Natural killer cell (primary cell): Measurements from ENCODE around the gene TLE3. TPM values are rescaled to one million over a fixed set of nuclear protein-coding genes. Genes with fewer than 3 reads are reported as not detected.

Experiments
- ATAC-seq, 3 donors: fragments of 150-1000 bp in 2 of 3; fragments of 200-7000 bp in 1 of 3; cut with Tn5 transposase; 1 replicate in 1 of 3; 2 replicates in 2 of 3; pipeline ENCODE4 v1.10.0; 2021; ENCODE audit warnings: mild to moderate bottlenecking in 2 of 3, moderate library complexity in 2 of 3
- DNase-seq, 2 donors: peaks; one replicate each; pipeline versions ENCODE4 v3.0.0 to v3.0.0-alpha.2; 2013 to 2021; ENCODE audit warnings: mixed read lengths in 1 of 2
- H3K27ac ChIP-seq: one replicate; pipeline ENCODE4 v1.5.1; 2013; ENCODE audit warnings: mild to moderate bottlenecking, low read length
- H3K27me3 ChIP-seq: one replicate; pipeline ENCODE4 v1.6.1; 2013; ENCODE audit warnings: low read length; ENCODE audit not compliant: control insufficient read depth, insufficient read depth
- H3K36me3 ChIP-seq: one replicate; pipeline ENCODE4 v1.6.1; 2013; ENCODE audit warnings: low read length; ENCODE audit not compliant: control insufficient read depth, insufficient read depth
- H3K4me1 ChIP-seq: one replicate; pipeline ENCODE4 v1.6.1; 2013; ENCODE audit warnings: low read length; ENCODE audit not compliant: control insufficient read depth, insufficient read depth
- H3K4me3 ChIP-seq: one replicate; pipeline ENCODE4 v1.5.1; 2013; ENCODE audit warnings: low read length
- H3K9me3 ChIP-seq: one replicate; pipeline ENCODE4 v1.6.1; 2013; ENCODE audit warnings: low read length; ENCODE audit not compliant: control insufficient read depth, insufficient read depth
- H3K27ac Mint-ChIP-seq, 2 donors: one replicate each; pipeline ENCODE4 v1.8.0; 2022; ENCODE audit warnings: mild to moderate bottlenecking in 2 of 2, mixed read lengths in 2 of 2, moderate library complexity in 1 of 2
- H3K27me3 Mint-ChIP-seq, 2 donors: one replicate each; pipeline ENCODE4 v1.8.0; 2022; ENCODE audit warnings: low read depth in 2 of 2, mixed read lengths in 2 of 2
- H3K36me3 Mint-ChIP-seq: one replicate; pipeline ENCODE4 v1.8.0; 2022; ENCODE audit warnings: mixed read lengths
- H3K4me1 Mint-ChIP-seq, 2 donors: one replicate each; pipeline ENCODE4 v1.8.0; 2022; ENCODE audit warnings: mixed read lengths in 2 of 2
- H3K4me3 Mint-ChIP-seq: one replicate; pipeline ENCODE4 v1.8.0; 2022; ENCODE audit warnings: mild to moderate bottlenecking, moderate library complexity, mixed read lengths
- H3K9me3 Mint-ChIP-seq, 2 donors: one replicate each; pipeline ENCODE4 v1.8.0; 2022; ENCODE audit warnings: mixed read lengths in 2 of 2
- WGBS: methylation state at CpG from one replicate; pipeline ENCODE4 v1.1.7; 2013; ENCODE audit warnings: missing lambda C conversion rate; ENCODE audit not compliant: insufficient coverage; 5-methylcytosine and 5-hydroxymethylcytosine counted together
- intact Hi-C: fragments of 100-400 bp; cut with micrococcal nuclease; formaldehyde crosslinking; loops from one replicate; pipeline ENCODE4 v1.14.2; 2022
- total RNA-seq, 4 donors: library from RNA; stranded (reverse); fragments of 120-200 nt in 1 of 4; gene quantifications; one replicate each; pipeline versions ENCODE4 v1.2.3 to v1.2.4, GENCODE V29; 2013 to 2022
- TF ChIP-seq, protein P1 (sequence below): fragments of 200-600 bp; IDR thresholded peaks from one replicate; pipeline ENCODE4 v1.8.0; 2022; ENCODE audit warnings: antibody characterized with exemption

Gene TLE3
- total RNA-seq, 3 donors from 2014 or later (not counting 1 experiment from before 2014, with no cell fraction given), result 32.1 to 94.9 (median 36.7) TPM

DNA sequence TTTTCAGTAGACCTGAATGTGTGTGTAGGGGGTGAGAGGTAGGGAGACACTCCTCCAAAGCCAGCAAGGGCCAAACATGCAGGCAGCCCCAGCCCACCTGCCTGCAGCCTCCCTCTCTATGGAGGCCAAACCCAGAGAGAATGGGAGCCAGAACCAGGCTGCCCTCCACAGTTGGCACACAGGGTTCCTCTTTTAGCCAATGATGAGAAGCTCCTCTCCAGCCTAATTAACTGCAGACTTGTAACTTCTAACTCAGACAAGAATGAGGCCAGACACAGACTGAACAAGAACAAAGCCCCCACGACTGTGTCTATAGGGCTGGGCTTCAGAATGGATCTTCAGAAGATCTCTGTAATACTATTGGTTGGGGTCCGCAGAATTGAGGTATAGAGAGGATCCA lies 12.3 kb upstream of the TLE3 start:
- 96% methylated on average over 2 of the region's 2 CpGs for WGBS
- H3K36me3 ChIP-seq, result no peaks in the 10 kb centered on the region
- H3K27ac ChIP-seq, result no peak overlapping the region
- no peaks in the 10 kb centered on the region for H3K9me3 Mint-ChIP-seq
- DNase-seq (no peak), ATAC-seq (no peak)
- intact Hi-C loops, result no loop called here
- no peak overlapping the region for H3K4me3 Mint-ChIP-seq
- H3K27me3 Mint-ChIP-seq, result peaks cover 43 to 68% of the 10 kb centered on the region in 2 donors
- TF ChIP-seq, protein P1, sequence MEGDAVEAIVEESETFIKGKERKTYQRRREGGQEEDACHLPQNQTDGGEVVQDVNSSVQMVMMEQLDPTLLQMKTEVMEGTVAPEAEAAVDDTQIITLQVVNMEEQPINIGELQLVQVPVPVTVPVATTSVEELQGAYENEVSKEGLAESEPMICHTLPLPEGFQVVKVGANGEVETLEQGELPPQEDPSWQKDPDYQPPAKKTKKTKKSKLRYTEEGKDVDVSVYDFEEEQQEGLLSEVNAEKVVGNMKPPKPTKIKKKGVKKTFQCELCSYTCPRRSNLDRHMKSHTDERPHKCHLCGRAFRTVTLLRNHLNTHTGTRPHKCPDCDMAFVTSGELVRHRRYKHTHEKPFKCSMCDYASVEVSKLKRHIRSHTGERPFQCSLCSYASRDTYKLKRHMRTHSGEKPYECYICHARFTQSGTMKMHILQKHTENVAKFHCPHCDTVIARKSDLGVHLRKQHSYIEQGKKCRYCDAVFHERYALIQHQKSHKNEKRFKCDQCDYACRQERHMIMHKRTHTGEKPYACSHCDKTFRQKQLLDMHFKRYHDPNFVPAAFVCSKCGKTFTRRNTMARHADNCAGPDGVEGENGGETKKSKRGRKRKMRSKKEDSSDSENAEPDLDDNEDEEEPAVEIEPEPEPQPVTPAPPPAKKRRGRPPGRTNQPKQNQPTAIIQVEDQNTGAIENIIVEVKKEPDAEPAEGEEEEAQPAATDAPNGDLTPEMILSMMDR, result no peak
- no peak overlapping the region for H3K4me3 ChIP-seq
- H3K9me3 ChIP-seq, result no peaks in the 10 kb centered on the region
- no peak overlapping the region for H3K27ac Mint-ChIP-seq
- H3K4me1 Mint-ChIP-seq, result peaks cover 0 to 8% of the 10 kb centered on the region in 2 donors
- no peaks in the 10 kb centered on the region for H3K36me3 Mint-ChIP-seq
- peaks cover 3% of the 10 kb centered on the region for H3K27me3 ChIP-seq
- peaks cover 8% of the 10 kb centered on the region for H3K4me1 ChIP-seq

DNA sequence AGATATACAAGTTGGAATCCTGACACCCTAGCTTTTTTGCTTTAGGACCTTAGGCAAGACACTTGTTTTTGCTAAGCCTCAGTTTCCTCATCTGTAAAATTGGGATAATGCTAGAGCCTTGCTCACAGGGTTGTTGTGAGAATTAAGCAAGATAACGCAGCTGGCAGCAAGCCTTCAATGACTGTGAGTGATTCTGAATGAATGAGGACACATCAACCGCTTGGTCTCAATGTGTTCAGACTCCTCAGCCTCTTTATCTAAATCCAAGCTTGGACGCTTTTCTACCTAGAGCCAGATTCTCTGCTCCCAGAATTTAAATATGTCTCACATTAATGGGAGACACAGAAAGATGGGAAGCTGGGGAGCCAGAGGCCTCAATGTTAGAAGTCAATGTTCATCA lies 11.8 kb upstream of the TLE3 start:
- Histone ChIP-seq H3K4me3 (no peak overlapping the region), H3K27ac (no peak overlapping the region), H3K4me1 (peaks cover 8% of the 10 kb centered on the region), H3K27me3 (peaks cover 3% of the 10 kb centered on the region), H3K36me3 (no peaks in the 10 kb centered on the region), H3K9me3 (no peaks in the 10 kb centered on the region)
- intact Hi-C loops, result no loop called here
- H3K36me3 Mint-ChIP-seq, result no peaks in the 10 kb centered on the region
- H3K4me3 Mint-ChIP-seq, result no peak overlapping the region
- H3K9me3 Mint-ChIP-seq, result no peaks in the 10 kb centered on the region
- no peak for DNase-seq
- TF ChIP-seq, protein P1, result no peak
- peaks cover 48 to 68% of the 10 kb centered on the region in 2 donors for H3K27me3 Mint-ChIP-seq
- peaks cover 0 to 8% of the 10 kb centered on the region in 2 donors for H3K4me1 Mint-ChIP-seq
- ATAC-seq, result no peak
- WGBS, result 100% methylated on average over 2 of the region's 3 CpGs
- H3K27ac Mint-ChIP-seq, result no peak overlapping the region

DNA sequence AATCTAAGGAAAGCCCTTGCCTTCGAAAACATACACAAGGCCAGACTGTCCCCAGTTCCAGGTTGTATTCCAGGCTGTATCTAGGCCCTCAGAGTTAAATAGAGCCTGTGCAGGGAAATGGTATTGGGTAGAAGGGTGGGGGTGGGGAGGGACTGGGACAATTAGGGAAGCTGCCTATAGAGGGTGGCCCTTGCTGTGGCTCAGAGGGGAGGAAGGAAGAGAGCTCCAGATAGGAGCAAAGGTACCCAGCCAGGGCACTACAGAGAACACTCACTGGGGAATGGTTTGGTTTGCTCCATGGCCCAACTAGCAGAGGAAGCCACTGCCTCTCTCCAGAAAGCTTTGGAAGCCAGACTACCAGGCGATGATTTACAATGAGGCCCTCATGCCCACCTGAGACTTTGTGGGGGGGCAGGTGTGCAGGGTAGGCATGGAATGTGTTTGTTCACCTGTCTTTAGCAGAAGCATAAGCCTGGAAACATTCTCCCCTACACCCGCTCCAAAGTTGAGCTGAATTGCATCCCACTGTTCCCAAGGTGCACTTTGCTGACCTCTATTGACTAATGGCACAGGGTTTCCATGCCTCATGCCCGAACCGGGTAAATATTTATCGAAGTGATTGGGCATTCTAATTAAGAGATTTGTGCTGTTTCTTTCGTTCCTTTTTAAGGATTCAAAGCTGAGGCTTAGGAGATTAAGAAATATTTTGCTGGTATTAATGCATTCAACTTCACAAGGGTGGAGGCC lies 6.3 kb upstream of the TLE3 start:
- peaks cover 58 to 62% of the 10 kb centered on the region in 2 donors for H3K27me3 Mint-ChIP-seq
- peaks cover 22 to 27% of the 10 kb centered on the region in 2 donors for H3K4me1 Mint-ChIP-seq
- H3K4me3 Mint-ChIP-seq, result no peak overlapping the region
- H3K27me3 ChIP-seq, result peaks cover 26% of the 10 kb centered on the region
- WGBS, result 98% methylated on average over 7 of the region's 7 CpGs
- no peak overlapping the region for H3K27ac ChIP-seq
- DNase-seq (no peak), ATAC-seq (no peak)
- no peaks in the 10 kb centered on the region for H3K9me3 ChIP-seq
- TF ChIP-seq, protein P1, result no peak
- no peaks in the 10 kb centered on the region for H3K9me3 Mint-ChIP-seq
- intact Hi-C loops, result no loop called here
- H3K27ac Mint-ChIP-seq, result no peak overlapping the region
- H3K36me3 ChIP-seq, result no peaks in the 10 kb centered on the region
- no peaks in the 10 kb centered on the region for H3K36me3 Mint-ChIP-seq
- H3K4me1 ChIP-seq, result peaks cover 23% of the 10 kb centered on the region
- no peak overlapping the region for H3K4me3 ChIP-seq

DNA sequence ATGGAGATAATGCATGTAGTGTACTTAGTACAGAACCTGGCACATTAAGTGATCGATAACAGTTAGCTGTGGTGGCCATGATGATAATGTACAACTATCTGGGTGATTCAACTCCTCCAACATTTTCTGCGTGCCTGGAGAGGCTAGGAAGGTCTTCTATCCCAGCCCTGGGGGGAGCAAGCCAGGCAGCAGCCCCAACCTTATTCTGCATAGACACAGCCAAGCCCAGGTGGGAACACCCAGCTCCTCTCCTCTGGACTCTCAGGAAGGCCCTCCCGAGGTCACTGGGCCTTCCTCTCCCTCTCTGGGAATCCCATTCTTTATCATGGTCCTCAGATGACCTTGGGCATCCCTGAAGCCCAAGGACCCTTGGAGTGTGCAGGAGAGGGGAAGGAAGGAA lies 5.1 kb upstream of the TLE3 start:
- Histone ChIP-seq H3K9me3 (no peaks in the 10 kb centered on the region), H3K4me1 (peaks cover 32% of the 10 kb centered on the region), H3K4me3 (no peak overlapping the region), H3K27ac (no peak overlapping the region), H3K27me3 (peaks cover 26% of the 10 kb centered on the region), H3K36me3 (no peaks in the 10 kb centered on the region)
- DNase-seq (no peak), ATAC-seq (no peak)
- WGBS, result 84% methylated on average over 3 of the region's 3 CpGs
- Mint-ChIP-seq H3K27ac (no peak overlapping the region), H3K27me3 (peaks cover 58 to 62% of the 10 kb centered on the region in 2 donors), H3K9me3 (no peaks in the 10 kb centered on the region), H3K4me1 (peaks cover 27 to 36% of the 10 kb centered on the region in 2 donors), H3K4me3 (no peak overlapping the region), H3K36me3 (no peaks in the 10 kb centered on the region)
- TF ChIP-seq, protein P1, result no peak
- intact Hi-C loops, result no loop called here
